Right lobe of liver (tissue), 4 donors: Measurements from ENCODE around the gene HPN.

ENCODE experiments used
- POLR2A ChIP-seq: fragments of 450-650 bp; IDR thresholded peaks from one replicate; pipeline ENCODE4 v1.6.1; 2017; ENCODE audit warnings: antibody characterized with exemption, mild to moderate bottlenecking
- TF ChIP-seq, protein P1 (sequence below), 4 donors: fragments of 200-600 bp in 3 of 4; fragments of 450-650 bp in 1 of 4; IDR thresholded peaks; one replicate each; pipeline versions ENCODE4 v1.5.1 to v1.8.0; 2016 to 2022; ENCODE audit warnings: antibody characterized with exemption in 4 of 4, mild to moderate bottlenecking in 2 of 4
- donor health status: DM: no; HTN: no; CAD: no.
- donor health status: DM: no; HTN: no; CAD: no.
- donor health status: DM: no; HTN: yes; CAD: no.

DNA sequence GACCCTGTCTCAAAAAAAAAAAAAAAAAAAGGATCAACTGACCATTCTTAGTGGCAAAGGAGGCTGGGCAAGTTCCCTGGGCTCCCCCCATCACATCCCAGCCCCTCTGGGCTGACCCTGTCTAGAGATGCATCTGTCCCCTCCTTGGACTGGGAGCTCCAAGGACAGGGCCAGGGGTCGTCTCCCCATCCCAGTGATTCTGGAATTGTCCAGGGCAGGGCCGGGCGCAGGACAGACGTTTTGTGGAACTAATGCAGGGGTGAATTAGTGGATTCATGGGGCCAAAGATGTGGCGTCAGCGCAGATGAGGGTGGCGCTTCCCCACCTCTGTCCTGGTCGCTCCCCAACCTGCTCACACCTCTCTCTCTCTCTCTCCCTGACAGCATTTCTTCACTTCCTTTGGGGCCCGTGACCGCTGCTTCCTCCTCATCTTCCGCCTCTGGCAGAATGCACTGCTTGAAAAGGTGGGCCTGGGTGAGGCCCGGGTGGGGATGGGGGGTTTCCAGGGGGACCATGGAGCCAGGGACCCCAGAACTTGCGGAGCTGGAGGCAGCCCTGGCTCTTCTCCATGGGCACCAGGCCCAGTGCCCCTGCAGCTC lies 30.3 kb upstream of the HPN start:
- no peak for TF ChIP-seq POLR2A
- TF ChIP-seq, protein P1, sequence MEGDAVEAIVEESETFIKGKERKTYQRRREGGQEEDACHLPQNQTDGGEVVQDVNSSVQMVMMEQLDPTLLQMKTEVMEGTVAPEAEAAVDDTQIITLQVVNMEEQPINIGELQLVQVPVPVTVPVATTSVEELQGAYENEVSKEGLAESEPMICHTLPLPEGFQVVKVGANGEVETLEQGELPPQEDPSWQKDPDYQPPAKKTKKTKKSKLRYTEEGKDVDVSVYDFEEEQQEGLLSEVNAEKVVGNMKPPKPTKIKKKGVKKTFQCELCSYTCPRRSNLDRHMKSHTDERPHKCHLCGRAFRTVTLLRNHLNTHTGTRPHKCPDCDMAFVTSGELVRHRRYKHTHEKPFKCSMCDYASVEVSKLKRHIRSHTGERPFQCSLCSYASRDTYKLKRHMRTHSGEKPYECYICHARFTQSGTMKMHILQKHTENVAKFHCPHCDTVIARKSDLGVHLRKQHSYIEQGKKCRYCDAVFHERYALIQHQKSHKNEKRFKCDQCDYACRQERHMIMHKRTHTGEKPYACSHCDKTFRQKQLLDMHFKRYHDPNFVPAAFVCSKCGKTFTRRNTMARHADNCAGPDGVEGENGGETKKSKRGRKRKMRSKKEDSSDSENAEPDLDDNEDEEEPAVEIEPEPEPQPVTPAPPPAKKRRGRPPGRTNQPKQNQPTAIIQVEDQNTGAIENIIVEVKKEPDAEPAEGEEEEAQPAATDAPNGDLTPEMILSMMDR (IDR thresholded peaks at IDR 0.05): no peak
